Stimulated activated CD8-positive, alpha-beta memory T cell treated with anti-CD3 and anti-CD28 coated beads, Interleukin-4, amount 100 ng/mL, for 24 hours (primary cell): ENCODE measurements around the gene OR52I1.

Experiments
- DNase-seq: peaks from one replicate; pipeline ENCODE4 v3.0.0-alpha.2; 2020; ENCODE audit warnings: low read depth

The OR52I1 gene, protein sequence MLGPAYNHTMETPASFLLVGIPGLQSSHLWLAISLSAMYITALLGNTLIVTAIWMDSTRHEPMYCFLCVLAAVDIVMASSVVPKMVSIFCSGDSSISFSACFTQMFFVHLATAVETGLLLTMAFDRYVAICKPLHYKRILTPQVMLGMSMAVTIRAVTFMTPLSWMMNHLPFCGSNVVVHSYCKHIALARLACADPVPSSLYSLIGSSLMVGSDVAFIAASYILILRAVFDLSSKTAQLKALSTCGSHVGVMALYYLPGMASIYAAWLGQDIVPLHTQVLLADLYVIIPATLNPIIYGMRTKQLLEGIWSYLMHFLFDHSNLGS

GRCh38 chr11:4593739-4594138, at the start of gene OR52I1:
Gene OR52I1 (plus strand): TSS chr11:4594039. CDS start chr11:4594039, 0 bp downstream.
- no peak for DNase-seq

DNA sequence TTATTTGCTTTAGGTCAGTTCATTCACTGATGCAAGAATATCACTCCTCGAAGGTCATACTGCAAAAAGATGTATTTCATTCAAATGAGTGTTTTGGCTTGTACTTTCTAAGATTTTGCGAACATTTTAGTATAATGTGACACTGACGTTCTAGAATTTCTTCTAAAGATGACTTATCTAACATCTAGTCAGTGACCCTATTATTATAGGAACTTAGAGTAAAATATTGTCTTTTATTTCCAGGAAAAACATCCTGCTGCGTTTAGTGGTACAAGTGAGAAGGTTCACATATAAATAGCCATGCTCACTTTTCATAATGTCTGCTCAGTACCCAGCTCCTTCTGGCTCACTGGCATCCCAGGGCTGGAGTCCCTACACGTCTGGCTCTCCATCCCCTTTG, 48.9 kb upstream of the OR52I1 start, which contains the start of gene OR52M1:
Gene OR52M1 (plus strand): TSS at position 301 of the 400 bp plus-strand sequence. CDS start 0 bp downstream, at position 301.
- no peak for DNase-seq

- no peak for DNase-seq
These were observed 47.0 kb upstream of the OR52I1 start for GRCh38 chr11:4546878-4547277.

DNA sequence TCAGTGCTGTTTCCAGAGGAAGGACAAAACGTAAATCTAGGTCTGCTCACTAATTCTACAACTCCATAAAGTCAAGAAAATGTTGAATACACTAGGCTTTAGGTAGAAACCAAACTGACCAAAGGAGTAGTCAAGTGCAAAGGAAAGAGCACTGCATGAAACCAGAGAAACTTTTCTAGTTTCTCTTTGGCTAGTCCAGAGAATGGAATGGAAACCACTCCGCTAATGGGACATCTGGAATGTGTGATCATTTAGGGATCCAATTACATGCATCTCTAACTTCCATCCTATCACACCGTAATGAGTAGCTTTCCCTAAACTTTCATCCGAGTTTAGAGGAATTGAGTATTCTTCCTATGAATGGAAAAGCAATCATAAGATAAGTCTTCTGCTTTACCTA, 46.4 kb upstream of the OR52I1 start:
- DNase-seq = no peak

GRCh38 chr11:4551346-4551979, 42.4 kb upstream of the OR52I1 start:
- no peak for DNase-seq

- DNase-seq = no peak
These were observed 34.1 kb upstream of the OR52I1 start for GRCh38 chr11:4559527-4560440.

- DNase-seq = no peak
These were observed 33.4 kb upstream of the OR52I1 start for GRCh38 chr11:4560467-4560866.

- DNase-seq = no peak
These were observed 28.5 kb upstream of the OR52I1 start for GRCh38 chr11:4565371-4565770.

DNA sequence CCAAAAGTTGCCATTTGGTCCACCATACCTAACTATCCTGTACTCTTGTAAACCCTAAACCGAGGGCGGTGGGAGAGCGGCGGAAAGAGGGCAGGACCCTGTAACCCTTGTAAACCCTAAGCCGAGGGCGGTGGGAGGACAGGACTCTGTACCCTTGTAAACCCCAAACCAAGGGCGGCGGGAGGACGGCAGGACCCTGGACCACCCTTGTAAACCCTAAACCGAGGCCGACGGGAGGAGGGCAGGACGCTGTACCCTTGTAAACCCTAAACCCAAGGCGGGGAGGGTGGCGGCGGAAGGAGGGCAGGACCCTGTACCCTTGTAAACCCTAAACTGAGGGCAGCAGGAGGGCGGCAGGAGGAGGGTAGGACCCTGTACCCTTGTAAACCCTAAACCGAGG, 24.8 kb upstream of the OR52I1 start:
- DNase-seq = no peak

DNA sequence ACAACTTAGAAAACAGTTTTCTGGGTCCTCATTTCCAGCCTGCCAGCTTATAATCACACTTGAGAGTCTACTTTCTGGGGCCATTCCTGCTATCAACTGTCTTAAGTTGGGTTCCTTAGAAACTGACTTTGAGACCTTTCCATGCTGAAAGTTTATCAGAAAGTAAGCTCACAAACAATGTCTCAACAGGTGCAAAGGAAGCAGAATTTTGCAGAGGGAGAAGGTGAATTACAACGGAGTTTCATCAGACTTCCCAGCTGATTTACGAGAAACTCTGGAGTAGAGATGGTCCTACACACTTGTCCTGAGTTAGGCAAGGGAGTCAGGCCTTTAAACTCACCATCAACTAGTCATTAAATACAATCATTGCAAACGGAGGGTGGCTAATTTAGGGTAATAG, 17.0 kb upstream of the OR52I1 start:
- no peak for DNase-seq

GRCh38 chr11:4577761-4578160, 16.1 kb upstream of the OR52I1 start:
- no peak for DNase-seq

DNA sequence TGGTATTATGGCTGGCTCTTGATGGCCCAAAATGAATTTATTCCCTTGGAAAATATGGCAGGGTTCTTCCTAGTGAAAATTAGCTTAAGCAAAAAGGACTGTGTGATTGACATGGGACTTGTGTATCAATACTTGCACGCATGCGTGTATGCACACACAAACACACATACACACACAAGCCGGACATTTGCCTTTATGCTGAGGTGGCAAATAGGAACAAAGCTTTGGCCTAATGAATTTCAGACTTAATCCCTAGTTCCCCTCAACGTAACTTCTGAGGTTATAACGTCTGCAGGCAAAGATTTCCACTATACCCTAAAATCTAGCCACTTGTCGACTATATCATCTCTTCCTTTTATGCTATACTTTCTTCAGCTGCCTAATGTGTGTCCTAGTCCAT, 15.2 kb upstream of the OR52I1 start:
- no peak for DNase-seq

- no peak for DNase-seq
These were observed 13.7 kb upstream of the OR52I1 start for GRCh38 chr11:4580124-4580523.

- DNase-seq = no peak
These were observed 12.4 kb upstream of the OR52I1 start, which contains the start of gene OR52I2 for GRCh38 chr11:4581443-4581842. Gene OR52I2 (plus strand): TSS chr11:4581743.

- no peak for DNase-seq
These were observed 4.8 kb upstream of the OR52I1 start for GRCh38 chr11:4589017-4589416.

GRCh38 chr11:4605057-4605456, 11.2 kb downstream of the OR52I1 start:
- no peak for DNase-seq

DNA sequence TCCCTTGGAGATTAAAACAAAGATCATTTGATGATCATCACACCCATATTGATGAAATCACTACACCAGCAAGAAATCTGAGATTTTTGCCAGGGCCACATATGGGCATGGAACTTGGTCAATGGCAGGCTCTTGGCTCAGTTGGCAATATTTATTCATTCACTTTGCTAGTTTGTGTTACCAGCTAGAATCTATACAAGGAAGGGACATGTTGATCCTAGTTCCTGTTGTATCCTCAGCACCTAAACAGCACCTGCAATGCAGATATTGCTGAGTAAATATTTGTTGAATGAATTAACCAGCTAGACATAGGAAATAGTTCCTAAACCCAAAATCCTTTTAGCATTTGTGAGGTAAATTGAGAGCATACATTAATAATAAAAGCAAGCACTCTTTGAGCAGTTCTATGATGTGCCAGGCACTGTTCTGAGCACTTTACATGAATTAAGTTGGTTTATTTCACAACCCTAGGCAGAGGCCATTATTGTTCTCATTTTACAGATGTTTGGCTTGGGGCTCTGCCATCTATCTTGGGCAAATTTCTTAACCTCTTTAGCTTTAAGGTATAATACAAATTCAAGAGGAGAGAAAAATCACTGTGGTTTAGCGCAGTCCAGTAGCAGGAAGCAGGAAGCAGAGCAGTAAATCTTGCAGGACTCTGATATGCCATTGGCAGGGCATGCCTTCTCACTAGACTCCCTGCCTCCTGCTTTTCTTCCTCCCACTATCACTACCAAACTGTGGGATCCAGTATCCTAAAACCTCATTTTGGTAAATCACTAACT, 12.6 kb downstream of the OR52I1 start:
- no peak for DNase-seq

GRCh38 chr11:4607096-4607495, 13.3 kb downstream of the OR52I1 start:
- no peak for DNase-seq

DNA sequence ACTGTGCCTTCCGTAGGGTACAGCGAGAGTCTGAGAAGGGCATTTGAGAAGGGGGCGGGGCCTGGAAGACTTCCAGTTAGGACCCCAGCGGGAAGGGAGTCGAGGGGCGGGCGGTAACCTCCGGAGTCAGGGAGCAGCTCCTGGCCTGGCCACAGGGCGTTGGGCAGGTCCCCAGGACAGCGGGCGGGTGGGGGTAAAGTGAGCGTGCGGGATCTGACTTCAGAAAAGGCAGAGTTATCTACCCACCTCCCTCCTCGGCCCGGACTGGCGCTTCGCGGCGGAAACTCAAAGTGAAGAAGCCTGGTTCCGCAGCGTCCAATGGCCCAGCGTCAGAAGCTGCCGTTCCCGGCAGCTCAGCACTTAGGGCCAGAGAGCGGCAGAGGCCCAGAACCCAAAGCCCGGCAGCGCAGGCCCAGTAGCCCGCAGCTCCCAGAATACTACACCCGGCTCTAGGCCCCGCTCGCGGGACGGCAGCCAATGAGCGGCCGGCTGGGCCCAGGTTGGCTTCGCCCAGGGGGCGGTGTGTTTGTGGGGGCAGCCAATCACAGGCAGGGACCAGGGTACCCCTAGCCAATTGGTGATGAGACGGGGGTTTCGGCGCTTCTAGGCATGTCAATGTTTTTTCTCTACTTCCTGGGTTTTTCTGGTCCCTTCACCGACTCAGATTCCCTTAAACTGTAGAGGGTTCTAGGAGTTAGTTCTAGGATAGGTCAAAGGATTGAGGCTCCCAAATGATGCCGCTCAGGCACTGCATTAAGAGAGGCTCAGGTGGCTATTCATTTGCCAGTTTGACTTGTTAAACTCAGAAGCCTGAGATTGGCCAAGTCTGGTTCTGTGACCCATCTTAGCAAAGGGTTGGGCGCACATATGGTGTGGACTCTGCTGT, 14.2 kb downstream of the OR52I1 start, which contains the start of gene TRIM68:
Gene TRIM68 (minus strand): TSS at position 451 of the 886 bp plus-strand sequence. CDS start 2,727 bp downstream, outside the sequence.
- DNase-seq = peak; percentile 93

DNA sequence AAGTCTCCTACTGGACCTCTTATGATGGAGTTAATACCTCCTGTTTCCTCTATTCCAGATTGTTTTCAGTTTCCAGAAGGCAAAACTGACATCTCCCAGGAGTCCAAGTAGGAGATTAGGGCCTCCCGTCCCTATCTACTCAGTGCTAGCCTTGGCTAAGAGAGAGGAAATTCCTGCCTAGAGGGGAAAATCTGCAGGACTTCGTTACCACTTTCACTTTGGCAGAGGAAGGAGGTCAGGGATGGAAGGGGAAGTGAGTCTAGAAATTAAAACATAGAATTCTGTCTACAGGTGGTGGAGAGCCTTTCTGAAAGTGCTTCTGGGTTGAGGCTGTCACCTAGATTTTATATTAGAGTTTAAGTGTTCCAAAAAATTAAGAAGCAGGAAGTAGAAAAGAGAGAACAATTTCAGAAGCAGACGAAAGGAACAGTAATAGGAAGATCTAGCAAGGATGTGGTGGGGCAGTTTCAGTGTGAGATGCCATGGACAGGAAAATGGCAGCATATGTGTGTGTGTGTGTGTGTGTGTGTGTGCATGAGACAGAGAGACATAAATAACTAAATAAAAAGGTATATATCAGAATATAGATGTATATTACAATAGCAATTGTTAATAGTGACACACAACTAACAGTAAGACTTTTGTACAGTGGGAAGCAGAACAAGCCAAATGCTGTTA, 16.6 kb downstream of the OR52I1 start:
- no peak for DNase-seq
